Activated T-helper 9 cell treated with anti-CD3 and anti-CD28 coated beads, Interleukin-2, amount 50 U/mL, for 16 hours (primary cell): ENCODE results near the gene LDLRAD4.

Experiments
- DNase-seq: peaks from one replicate; pipeline ENCODE4 v3.0.0-alpha.2; 2020; ENCODE audit warnings: low read depth

LDLRAD4 gene

GRCh38 chr18:13286456-13287125 is 68.0 kb downstream of the LDLRAD4 start:
- DNase-seq = no peak

- no peak for DNase-seq
These were observed 68.8 kb downstream of the LDLRAD4 start for GRCh38 chr18:13287372-13287771.

GRCh38 chr18:13288509-13289133 is 70.1 kb downstream of the LDLRAD4 start:
- no peak for DNase-seq

GRCh38 chr18:13289481-13290205 is 71.1 kb downstream of the LDLRAD4 start:
- DNase-seq = no peak

GRCh38 chr18:13290856-13291271 is 72.3 kb downstream of the LDLRAD4 start:
- no peak for DNase-seq

- DNase-seq = no peak
These were observed 72.7 kb downstream of the LDLRAD4 start for GRCh38 chr18:13291299-13291698.

GRCh38 chr18:13291745-13292447 is 73.3 kb downstream of the LDLRAD4 start:
- no peak for DNase-seq

- no peak for DNase-seq
These were observed 74.2 kb downstream of the LDLRAD4 start for GRCh38 chr18:13292736-13293135.

GRCh38 chr18:13294309-13294708 is 75.7 kb downstream of the LDLRAD4 start:
- no peak for DNase-seq

GRCh38 chr18:13295894-13296293 is 77.3 kb downstream of the LDLRAD4 start:
- no peak for DNase-seq

- DNase-seq = no peak
These were observed 78.5 kb downstream of the LDLRAD4 start for GRCh38 chr18:13296867-13297574.

- DNase-seq = no peak
These were observed 79.7 kb downstream of the LDLRAD4 start for GRCh38 chr18:13298262-13298661.

- no peak for DNase-seq
These were observed 81.5 kb downstream of the LDLRAD4 start for GRCh38 chr18:13300029-13300428.

GRCh38 chr18:13300796-13301195 is 82.2 kb downstream of the LDLRAD4 start:
- no peak for DNase-seq

- no peak for DNase-seq
These were observed 83.5 kb downstream of the LDLRAD4 start for GRCh38 chr18:13302040-13302439.

GRCh38 chr18:13302457-13303225 is 84.1 kb downstream of the LDLRAD4 start:
- no peak for DNase-seq

- DNase-seq = no peak
These were observed 85.3 kb downstream of the LDLRAD4 start for GRCh38 chr18:13303756-13304364.

GRCh38 chr18:13305301-13305700 is 86.7 kb downstream of the LDLRAD4 start:
- no peak for DNase-seq

GRCh38 chr18:13306583-13306982 is 88.0 kb downstream of the LDLRAD4 start:
- DNase-seq = no peak

- peak; percentile 13 for DNase-seq
These were observed 89.8 kb downstream of the LDLRAD4 start for GRCh38 chr18:13308369-13308768.
